GM12892 (cell line): ENCODE measurements around the gene THY1.
"Not testable (repeated sequence)": the region's sequence is repeated elsewhere in the genome, so short reads cannot be mapped to it uniquely, and the experiment has no call there.

ENCODE experiments used
- DNase-seq: peaks from one replicate; pipeline ENCODE4 v3.0.0; 2011; ENCODE audit not compliant: insufficient read length
- FAIRE-seq: peaks from 2 replicates; lab custom pipeline; 2011; peaks lifted over from hg19 to GRCh38; lab: Jason Lieb, UNC
- POLR2A ChIP-seq: IDR thresholded peaks from 2 replicates; pipeline ENCODE4 v1.6.1; 2011; ENCODE audit warnings: low read depth, low read length, control low read depth
- POLR2AphosphoS5 ChIP-seq: IDR thresholded peaks from 2 replicates; pipeline ENCODE4 v1.6.1; 2011; ENCODE audit warnings: low read depth, low read length, control low read depth
- TAF1 ChIP-seq: IDR thresholded peaks from 2 replicates; pipeline ENCODE4 v1.6.1; 2011; ENCODE audit warnings: low read depth, mild to moderate bottlenecking, control low read depth, low read length, borderline replicate concordance

THY1 gene

GRCh38 chr11:119388103-119388502 lies 34.9 kb downstream of the THY1 start:
- no peak for DNase-seq

GRCh38 chr11:119384332-119384731 lies 38.6 kb downstream of the THY1 start:
- DNase-seq (no peak), FAIRE-seq (no peak)
- TF ChIP-seq POLR2AphosphoS5 (no peak), TAF1 (no peak)

More at GRCh38 chr11:119388103-119388502, 34.9 kb downstream of the THY1 start:
- TF ChIP-seq POLR2AphosphoS5 (no peak), TAF1 (no peak), POLR2A (no peak)
- FAIRE-seq = no peak

GRCh38 chr11:119382513-119382912 lies 40.5 kb downstream of the THY1 start:
- not testable (repeated sequence) for FAIRE-seq

GRCh38 chr11:119382101-119382500 lies 40.9 kb downstream of the THY1 start:
- FAIRE-seq (peak; percentile 38), DNase-seq (no peak)
- no peak for TF ChIP-seq POLR2A
- no peak for TF ChIP-seq TAF1
- no peak for TF ChIP-seq POLR2AphosphoS5

More at GRCh38 chr11:119382513-119382912, 40.5 kb downstream of the THY1 start:
- not testable (repeated sequence) for DNase-seq

GRCh38 chr11:119381181-119381988 lies 41.6 kb downstream of the THY1 start, which contains the start of gene USP2:
Gene USP2 (minus strand): TSS chr11:119381690. CDS start chr11:119373480, 8,210 bp downstream.
- DNase-seq = peak; percentile 84
- TF ChIP-seq TAF1 (no peak), POLR2A (no peak), POLR2AphosphoS5 (no peak)
- peak; percentile 100 for FAIRE-seq

GRCh38 chr11:119380827-119381180 lies 42.2 kb downstream of the THY1 start:
- FAIRE-seq (no peak), DNase-seq (no peak)
- TF ChIP-seq POLR2A (no peak), POLR2AphosphoS5 (no peak), TAF1 (no peak)

- FAIRE-seq = peak; percentile 30
- DNase-seq = no peak
- TF ChIP-seq TAF1 (no peak), POLR2A (no peak)
Observed at GRCh38 chr11:119380160-119380826, 42.7 kb downstream of the THY1 start.

GRCh38 chr11:119378851-119379465 lies 44.0 kb downstream of the THY1 start:
- TF ChIP-seq POLR2A (no peak), POLR2AphosphoS5 (no peak), TAF1 (no peak)
- no peak for FAIRE-seq
- no peak for DNase-seq

- no peak for DNase-seq
- no peak for FAIRE-seq
- no peak for TF ChIP-seq POLR2AphosphoS5
- no peak for TF ChIP-seq TAF1
- no peak for TF ChIP-seq POLR2A
Observed at GRCh38 chr11:119377961-119378667, 44.9 kb downstream of the THY1 start.

GRCh38 chr11:119377112-119377901 lies 45.7 kb downstream of the THY1 start:
- TF ChIP-seq TAF1 = no peak
- no peak for TF ChIP-seq POLR2AphosphoS5
- TF ChIP-seq POLR2A = no peak
- DNase-seq = no peak
- FAIRE-seq = peak; percentile 24

- DNase-seq (no peak), FAIRE-seq (no peak)
- TF ChIP-seq TAF1 = no peak
- TF ChIP-seq POLR2A = no peak
- no peak for TF ChIP-seq POLR2AphosphoS5
Observed at GRCh38 chr11:119376197-119376847, 46.6 kb downstream of the THY1 start.
